A549 (cell line): ENCODE results near the gene PES1.

ENCODE experiments used
- EP300 ChIP-seq, 2 experiments: fragments of >200 bp; sonication (Bioruptor Twin); formaldehyde crosslinking; IDR thresholded peaks; 2 replicates in 1 of 2; 3 replicates in 1 of 2; pipeline ENCODE4 v1.6.1; 2016 to 2017
- HDAC2 ChIP-seq: fragments of 200-600 bp; sonication (generic); IDR thresholded peaks from 2 replicates; pipeline ENCODE4 v1.6.1; 2016
- JUN ChIP-seq, 2 experiments: fragments of >200 bp; sonication (Bioruptor Twin); formaldehyde crosslinking; IDR thresholded peaks; 2 replicates in 1 of 2; 3 replicates in 1 of 2; pipeline ENCODE4 v1.6.1; 2016 to 2017
- JUNB ChIP-seq: fragments of >200 bp; sonication (Bioruptor Twin); formaldehyde crosslinking; IDR thresholded peaks from 2 replicates; pipeline ENCODE4 v1.6.1; 2016
- MAFK ChIP-seq: fragments of 450-650 bp; IDR thresholded peaks from 2 replicates; pipeline ENCODE4 v1.6.1; 2014; ENCODE audit not compliant: partially characterized antibody
- PHF8 ChIP-seq: fragments of 200-600 bp; sonication (generic); IDR thresholded peaks from 2 replicates; pipeline ENCODE4 v1.6.1; 2016; ENCODE audit warnings: low read depth, mild to moderate bottlenecking, antibody characterized with exemption, moderate library complexity, borderline replicate concordance
- POLR2A ChIP-seq: IDR thresholded peaks from 2 replicates; pipeline ENCODE4 v1.6.1; 2012; ENCODE audit warnings: mild to moderate bottlenecking, low read length
- TF ChIP-seq, protein P1 (sequence below): fragments of >200 bp; sonication (Bioruptor Twin); formaldehyde crosslinking; IDR thresholded peaks from 3 replicates; pipeline ENCODE4 v1.5.1; 2016
- TF ChIP-seq, protein P2 (sequence below): IDR thresholded peaks from 2 replicates; pipeline ENCODE4 v1.6.1; 2012
- TF ChIP-seq, protein P3 (sequence below): fragments of 200-600 bp; sonication (generic); IDR thresholded peaks from 2 replicates; pipeline ENCODE4 v1.6.1; 2016; ENCODE audit warnings: antibody characterized with exemption, mild to moderate bottlenecking, moderate library complexity

DNA sequence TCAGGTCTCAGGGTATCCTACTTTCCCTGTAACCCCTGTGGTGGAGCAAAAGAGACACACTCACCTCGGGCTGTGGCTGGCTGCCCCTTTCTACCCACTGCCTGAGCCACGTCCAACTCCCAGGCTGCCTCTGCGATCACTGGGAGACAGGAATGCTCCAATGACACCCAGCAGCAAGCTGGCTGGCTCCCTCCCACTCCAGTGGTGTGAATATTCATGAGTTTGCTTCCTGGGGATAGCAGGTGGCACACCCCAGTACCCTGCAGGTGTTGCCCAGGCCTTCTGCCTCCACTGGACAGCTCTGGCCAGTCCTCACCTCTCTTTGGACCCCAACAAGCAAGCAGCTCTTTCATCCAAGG, 27.0 kb downstream of the PES1 start:
- TF ChIP-seq, protein P1, sequence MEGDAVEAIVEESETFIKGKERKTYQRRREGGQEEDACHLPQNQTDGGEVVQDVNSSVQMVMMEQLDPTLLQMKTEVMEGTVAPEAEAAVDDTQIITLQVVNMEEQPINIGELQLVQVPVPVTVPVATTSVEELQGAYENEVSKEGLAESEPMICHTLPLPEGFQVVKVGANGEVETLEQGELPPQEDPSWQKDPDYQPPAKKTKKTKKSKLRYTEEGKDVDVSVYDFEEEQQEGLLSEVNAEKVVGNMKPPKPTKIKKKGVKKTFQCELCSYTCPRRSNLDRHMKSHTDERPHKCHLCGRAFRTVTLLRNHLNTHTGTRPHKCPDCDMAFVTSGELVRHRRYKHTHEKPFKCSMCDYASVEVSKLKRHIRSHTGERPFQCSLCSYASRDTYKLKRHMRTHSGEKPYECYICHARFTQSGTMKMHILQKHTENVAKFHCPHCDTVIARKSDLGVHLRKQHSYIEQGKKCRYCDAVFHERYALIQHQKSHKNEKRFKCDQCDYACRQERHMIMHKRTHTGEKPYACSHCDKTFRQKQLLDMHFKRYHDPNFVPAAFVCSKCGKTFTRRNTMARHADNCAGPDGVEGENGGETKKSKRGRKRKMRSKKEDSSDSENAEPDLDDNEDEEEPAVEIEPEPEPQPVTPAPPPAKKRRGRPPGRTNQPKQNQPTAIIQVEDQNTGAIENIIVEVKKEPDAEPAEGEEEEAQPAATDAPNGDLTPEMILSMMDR: no peak
- TF ChIP-seq, protein P2, sequence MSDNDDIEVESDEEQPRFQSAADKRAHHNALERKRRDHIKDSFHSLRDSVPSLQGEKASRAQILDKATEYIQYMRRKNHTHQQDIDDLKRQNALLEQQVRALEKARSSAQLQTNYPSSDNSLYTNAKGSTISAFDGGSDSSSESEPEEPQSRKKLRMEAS: no peak
- no peak for TF ChIP-seq JUNB
- TF ChIP-seq POLR2A: no peak
- TF ChIP-seq EP300 (IDR thresholded peaks at IDR 0.05): no peak
- TF ChIP-seq MAFK: no peak
- TF ChIP-seq JUN (IDR thresholded peaks at IDR 0.05): no peak
- no peak for TF ChIP-seq HDAC2
- TF ChIP-seq, protein P3, sequence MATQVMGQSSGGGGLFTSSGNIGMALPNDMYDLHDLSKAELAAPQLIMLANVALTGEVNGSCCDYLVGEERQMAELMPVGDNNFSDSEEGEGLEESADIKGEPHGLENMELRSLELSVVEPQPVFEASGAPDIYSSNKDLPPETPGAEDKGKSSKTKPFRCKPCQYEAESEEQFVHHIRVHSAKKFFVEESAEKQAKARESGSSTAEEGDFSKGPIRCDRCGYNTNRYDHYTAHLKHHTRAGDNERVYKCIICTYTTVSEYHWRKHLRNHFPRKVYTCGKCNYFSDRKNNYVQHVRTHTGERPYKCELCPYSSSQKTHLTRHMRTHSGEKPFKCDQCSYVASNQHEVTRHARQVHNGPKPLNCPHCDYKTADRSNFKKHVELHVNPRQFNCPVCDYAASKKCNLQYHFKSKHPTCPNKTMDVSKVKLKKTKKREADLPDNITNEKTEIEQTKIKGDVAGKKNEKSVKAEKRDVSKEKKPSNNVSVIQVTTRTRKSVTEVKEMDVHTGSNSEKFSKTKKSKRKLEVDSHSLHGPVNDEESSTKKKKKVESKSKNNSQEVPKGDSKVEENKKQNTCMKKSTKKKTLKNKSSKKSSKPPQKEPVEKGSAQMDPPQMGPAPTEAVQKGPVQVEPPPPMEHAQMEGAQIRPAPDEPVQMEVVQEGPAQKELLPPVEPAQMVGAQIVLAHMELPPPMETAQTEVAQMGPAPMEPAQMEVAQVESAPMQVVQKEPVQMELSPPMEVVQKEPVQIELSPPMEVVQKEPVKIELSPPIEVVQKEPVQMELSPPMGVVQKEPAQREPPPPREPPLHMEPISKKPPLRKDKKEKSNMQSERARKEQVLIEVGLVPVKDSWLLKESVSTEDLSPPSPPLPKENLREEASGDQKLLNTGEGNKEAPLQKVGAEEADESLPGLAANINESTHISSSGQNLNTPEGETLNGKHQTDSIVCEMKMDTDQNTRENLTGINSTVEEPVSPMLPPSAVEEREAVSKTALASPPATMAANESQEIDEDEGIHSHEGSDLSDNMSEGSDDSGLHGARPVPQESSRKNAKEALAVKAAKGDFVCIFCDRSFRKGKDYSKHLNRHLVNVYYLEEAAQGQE: no peak
- no peak for TF ChIP-seq PHF8
